IPS-18a (cell line): ENCODE data around the gene CSF3.

Source experiments
- H3K27ac ChIP-seq: one replicate; pipeline ENCODE4 v1.5.1; 2013; ENCODE audit warnings: low read length
- H3K27me3 ChIP-seq: one replicate; pipeline ENCODE4 v1.6.1; 2013; ENCODE audit warnings: mild to moderate bottlenecking, low read length; ENCODE audit not compliant: control insufficient read depth, insufficient read depth
- H3K36me3 ChIP-seq: one replicate; pipeline ENCODE4 v1.6.1; 2013; ENCODE audit warnings: low read depth, low read length; ENCODE audit not compliant: control insufficient read depth
- H3K4me1 ChIP-seq: one replicate; pipeline ENCODE4 v1.6.1; 2013; ENCODE audit warnings: low read depth, low read length; ENCODE audit not compliant: control insufficient read depth
- H3K4me3 ChIP-seq: one replicate; pipeline ENCODE4 v1.5.1; 2013; ENCODE audit warnings: low read length
- H3K9ac ChIP-seq: one replicate; pipeline ENCODE4 v1.6.1; 2013; ENCODE audit warnings: mild to moderate bottlenecking, low read length, moderate library complexity
- H3K9me3 ChIP-seq: one replicate; pipeline ENCODE4 v1.6.1; 2013; ENCODE audit warnings: low read depth, low read length; ENCODE audit not compliant: control insufficient read depth

Gene CSF3

GRCh38 chr17:40015005-40015997, at the start of gene CSF3:
Gene CSF3, plus strand, starts transcription at chr17:40015440. Its CDS starts 35 bp downstream, at chr17:40015475.
- Histone ChIP-seq H3K9me3 (no peaks in the 10 kb centered on the region), H3K27ac (no peak within 1 kb of the TSS), H3K4me1 (peaks cover 21% of the 10 kb centered on the region), H3K36me3 (peaks cover 7% of the 10 kb centered on the region), H3K9ac (no peak within 1 kb of the TSS), H3K4me3 (no peak within 1 kb of the TSS), H3K27me3 (no peaks in the 10 kb centered on the region)

- H3K27me3 ChIP-seq = no peaks in the 10 kb centered on the region
- no peaks in the 10 kb centered on the region for H3K36me3 ChIP-seq
- no peaks in the 10 kb centered on the region for H3K9me3 ChIP-seq
- H3K27ac ChIP-seq = no peak overlapping the region
- no peak overlapping the region for H3K9ac ChIP-seq
- H3K4me1 ChIP-seq = no peaks in the 10 kb centered on the region
- no peak overlapping the region for H3K4me3 ChIP-seq
These were observed 48.5 kb upstream of the CSF3 start for GRCh38 chr17:39966771-39967170.

- H3K4me1 ChIP-seq = no peaks in the 10 kb centered on the region
- no peaks in the 10 kb centered on the region for H3K9me3 ChIP-seq
- no peaks in the 10 kb centered on the region for H3K27me3 ChIP-seq
- no peak overlapping the region for H3K27ac ChIP-seq
- no peaks in the 10 kb centered on the region for H3K36me3 ChIP-seq
- H3K9ac ChIP-seq = no peak overlapping the region
- no peak overlapping the region for H3K4me3 ChIP-seq
These were observed 46.5 kb upstream of the CSF3 start for GRCh38 chr17:39968761-39969160.

GRCh38 chr17:39969375-39969774, 45.9 kb upstream of the CSF3 start:
- H3K9ac ChIP-seq = no peak overlapping the region
- H3K4me1 ChIP-seq = no peaks in the 10 kb centered on the region
- H3K9me3 ChIP-seq = no peaks in the 10 kb centered on the region
- no peak overlapping the region for H3K4me3 ChIP-seq
- H3K36me3 ChIP-seq = no peaks in the 10 kb centered on the region
- no peaks in the 10 kb centered on the region for H3K27me3 ChIP-seq
- H3K27ac ChIP-seq = no peak overlapping the region

GRCh38 chr17:39970157-39970692, 45.0 kb upstream of the CSF3 start:
- Histone ChIP-seq H3K27me3 (no peaks in the 10 kb centered on the region), H3K9ac (no peak overlapping the region), H3K4me1 (no peaks in the 10 kb centered on the region), H3K4me3 (no peak overlapping the region), H3K27ac (no peak overlapping the region), H3K36me3 (no peaks in the 10 kb centered on the region), H3K9me3 (no peaks in the 10 kb centered on the region)

GRCh38 chr17:39971076-39971603, 44.1 kb upstream of the CSF3 start:
- no peak overlapping the region for H3K27ac ChIP-seq
- H3K4me1 ChIP-seq = no peaks in the 10 kb centered on the region
- H3K9me3 ChIP-seq = no peaks in the 10 kb centered on the region
- H3K9ac ChIP-seq = no peak overlapping the region
- H3K4me3 ChIP-seq = no peak overlapping the region
- no peaks in the 10 kb centered on the region for H3K27me3 ChIP-seq
- H3K36me3 ChIP-seq = no peaks in the 10 kb centered on the region

GRCh38 chr17:39972271-39972670, 43.0 kb upstream of the CSF3 start:
- Histone ChIP-seq H3K9me3 (no peaks in the 10 kb centered on the region), H3K4me3 (no peak overlapping the region), H3K9ac (no peak overlapping the region), H3K27ac (no peak overlapping the region), H3K4me1 (no peaks in the 10 kb centered on the region), H3K36me3 (no peaks in the 10 kb centered on the region), H3K27me3 (no peaks in the 10 kb centered on the region)

GRCh38 chr17:39973496-39973895, 41.7 kb upstream of the CSF3 start:
- Histone ChIP-seq H3K4me1 (no peaks in the 10 kb centered on the region), H3K27me3 (no peaks in the 10 kb centered on the region), H3K9ac (no peak overlapping the region), H3K4me3 (no peak overlapping the region), H3K36me3 (no peaks in the 10 kb centered on the region), H3K9me3 (no peaks in the 10 kb centered on the region), H3K27ac (no peak overlapping the region)

- Histone ChIP-seq H3K27ac (no peak overlapping the region), H3K4me3 (no peak overlapping the region), H3K9ac (no peak overlapping the region), H3K36me3 (no peaks in the 10 kb centered on the region), H3K27me3 (peaks cover 5% of the 10 kb centered on the region), H3K4me1 (peaks cover 5% of the 10 kb centered on the region), H3K9me3 (no peaks in the 10 kb centered on the region)
These were observed 40.8 kb upstream of the CSF3 start for GRCh38 chr17:39974433-39974832.

GRCh38 chr17:39975801-39976200, 39.4 kb upstream of the CSF3 start:
- peaks cover 6% of the 10 kb centered on the region for H3K27me3 ChIP-seq
- H3K9ac ChIP-seq = no peak overlapping the region
- H3K9me3 ChIP-seq = no peaks in the 10 kb centered on the region
- H3K36me3 ChIP-seq = no peaks in the 10 kb centered on the region
- no peak overlapping the region for H3K4me3 ChIP-seq
- peaks cover 9% of the 10 kb centered on the region for H3K4me1 ChIP-seq
- no peak overlapping the region for H3K27ac ChIP-seq

GRCh38 chr17:39979016-39979670, 36.1 kb upstream of the CSF3 start:
- H3K9ac ChIP-seq = no peak overlapping the region
- peak overlapping the region; percentile 97 for H3K4me3 ChIP-seq
- peaks cover under 1% of the 10 kb centered on the region for H3K36me3 ChIP-seq

More at GRCh38 chr17:39979016-39979670, 36.1 kb upstream of the CSF3 start:
- H3K27me3 ChIP-seq = peaks cover 6% of the 10 kb centered on the region
- peaks cover 9% of the 10 kb centered on the region for H3K4me1 ChIP-seq
- no peak overlapping the region for H3K27ac ChIP-seq
- no peaks in the 10 kb centered on the region for H3K9me3 ChIP-seq
